ENCODE measurements around the gene BTN1A1.
A peak's percentile ranks its signal among the peaks of the same experiment; 100 is the strongest.

The BTN1A1 gene

GRCh38 chr6:26553635-26554446 lies 53.7 kb downstream of the BTN1A1 start:
- no peak overlapping the region for H3K27ac Mint-ChIP-seq
- H3K9me3 Mint-ChIP-seq = no peaks in the 10 kb centered on the region
- DNase-seq (peak; percentile 81 to 85), ATAC-seq (peak; percentile 73)
- H3K27me3 Mint-ChIP-seq = no peaks in the 10 kb centered on the region
- no peak overlapping the region for H3K4me3 Mint-ChIP-seq
- peaks cover 12% of the 10 kb centered on the region for H3K4me1 Mint-ChIP-seq

DNA sequence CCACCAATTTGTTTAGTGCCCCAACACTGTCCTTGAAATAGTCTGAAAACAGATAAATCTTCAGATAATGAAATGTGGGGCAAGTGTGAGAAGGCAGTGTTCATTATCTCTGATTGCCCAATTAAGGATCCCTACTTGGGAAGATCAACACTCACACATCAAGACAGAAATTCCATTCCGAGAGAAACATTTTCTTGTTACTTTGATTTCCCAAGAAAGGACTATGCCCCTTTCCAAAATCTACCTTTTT lies 54.3 kb downstream of the BTN1A1 start:
- peaks cover 12% of the 10 kb centered on the region for H3K4me1 Mint-ChIP-seq
- peak overlapping the region in 1 of 2 donors; percentile 94 for H3K27ac Mint-ChIP-seq
- H3K9me3 Mint-ChIP-seq = no peaks in the 10 kb centered on the region
- DNase-seq (no peak), ATAC-seq (no peak)
- H3K4me3 Mint-ChIP-seq = no peak overlapping the region
- H3K27me3 Mint-ChIP-seq = no peaks in the 10 kb centered on the region

DNA sequence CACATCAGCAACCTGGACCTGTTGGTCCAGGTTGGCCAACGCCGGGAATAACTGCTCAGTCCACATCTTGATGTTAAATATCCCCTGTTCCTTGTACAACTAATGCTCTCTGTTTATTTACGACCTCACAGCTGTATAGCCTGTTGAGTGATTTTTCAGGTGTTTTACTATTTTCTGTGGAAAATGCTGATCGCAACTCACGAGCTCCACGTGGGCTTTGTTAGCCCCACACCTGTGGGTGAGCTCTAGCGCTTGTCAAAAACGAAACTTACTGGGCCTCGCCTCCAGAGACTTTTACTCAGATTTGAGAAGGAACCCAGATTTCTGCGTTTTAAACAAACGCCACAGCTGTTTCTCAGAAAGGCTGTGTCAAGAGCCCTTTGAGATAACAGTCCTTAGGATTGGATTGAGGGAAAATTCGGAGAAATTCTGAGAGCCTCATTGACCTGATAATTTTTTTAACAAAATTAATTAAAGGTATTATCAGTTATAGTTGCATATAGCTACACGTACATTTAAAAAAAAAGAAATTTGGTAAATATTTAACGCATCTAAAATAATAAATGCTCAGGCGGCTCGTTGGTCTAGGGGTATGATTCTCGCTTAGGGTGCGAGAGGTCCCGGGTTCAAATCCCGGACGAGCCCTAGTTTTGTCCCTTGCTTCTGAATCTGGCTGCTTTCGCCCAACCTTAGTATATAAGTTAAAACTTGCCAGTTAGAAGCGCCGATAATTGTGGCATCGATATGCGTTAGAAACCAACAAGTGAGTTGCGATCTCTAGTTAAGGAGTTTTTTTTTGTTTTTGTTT lies 54.8 kb downstream of the BTN1A1 start:
- Mint-ChIP-seq H3K27me3 (no peaks in the 10 kb centered on the region), H3K27ac (peak overlapping the region; percentile 93 to 94), H3K4me3 (peak overlapping the region; percentile 57 to 73), H3K4me1 (peaks cover 12% of the 10 kb centered on the region), H3K9me3 (no peaks in the 10 kb centered on the region)
- DNase-seq (peak; percentile 48 to 75), ATAC-seq (peak; percentile 33)

DNA sequence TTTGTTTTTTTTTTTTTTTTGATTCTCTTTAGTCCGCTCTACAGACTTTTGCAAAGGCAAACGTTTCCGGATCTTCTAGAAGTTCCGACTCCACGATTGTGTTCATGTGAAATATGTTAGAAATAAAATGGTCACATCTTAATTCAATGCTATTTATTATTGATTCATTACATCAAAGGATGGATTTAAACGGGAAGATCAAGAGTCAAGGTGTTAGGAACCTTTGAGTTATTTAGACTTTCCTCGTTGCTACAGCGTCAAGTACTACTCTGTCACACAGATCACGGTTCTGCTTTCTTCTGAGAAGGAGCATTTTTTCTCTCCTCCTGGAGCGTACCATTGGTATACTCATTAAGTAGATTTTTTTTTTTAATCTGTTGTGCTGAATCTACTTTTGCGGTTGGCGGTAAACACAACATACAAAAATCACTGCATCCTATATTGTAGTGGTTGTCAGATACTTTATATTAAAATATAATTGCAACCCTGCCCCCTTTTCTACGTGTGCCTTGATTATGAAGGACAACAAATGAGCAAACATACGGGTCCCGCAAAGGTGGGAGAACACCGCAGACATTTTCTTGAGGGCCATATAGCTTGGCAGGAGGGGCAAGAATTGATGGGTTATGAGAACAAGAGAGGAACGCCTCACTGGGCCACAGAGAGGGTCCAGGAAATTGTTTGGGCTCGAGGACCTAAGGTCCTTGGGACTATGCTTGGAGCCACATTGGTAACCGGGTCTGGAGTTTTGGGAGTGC lies 55.6 kb downstream of the BTN1A1 start:
- H3K27ac Mint-ChIP-seq = peak overlapping the region in 1 of 2 donors; percentile 93
- H3K9me3 Mint-ChIP-seq = no peaks in the 10 kb centered on the region
- no peaks in the 10 kb centered on the region for H3K27me3 Mint-ChIP-seq
- peak overlapping the region; percentile 57 to 73 for H3K4me3 Mint-ChIP-seq
- no peak for ATAC-seq
- DNase-seq = no peak
- H3K4me1 Mint-ChIP-seq = peaks cover 12% of the 10 kb centered on the region

- Mint-ChIP-seq H3K27me3 (no peaks in the 10 kb centered on the region), H3K27ac (peak overlapping the region; percentile 49 to 89), H3K4me3 (peak overlapping the region; percentile 19 to 73), H3K4me1 (peaks cover 12% of the 10 kb centered on the region), H3K9me3 (no peaks in the 10 kb centered on the region)
- DNase-seq (peak in 1 of 2 donors; percentile 66), ATAC-seq (peak; percentile 10)
Measured at GRCh38 chr6:26556263-26557070, 56.4 kb downstream of the BTN1A1 start.

Measured in stimulated activated naive CD8-positive, alpha-beta T cell treated with anti-CD3 and anti-CD28 coated beads, Interleukin-15, amount 100 ng/mL, for 72 hours (primary cell).